SK-N-MC (cell line): Measurements from ENCODE around the gene WDR48.

Source experiments
- DNase-seq: peaks from one replicate; pipeline ENCODE4 v3.0.0-alpha.2; 2011; ENCODE audit warnings: low read depth, low spot score
- H3K27ac ChIP-seq: fragments of 200-600 bp; sonication (generic); 2 replicates; pipeline ENCODE4 v1.5.1; 2016; ENCODE audit warnings: mixed run types
- H3K36me3 ChIP-seq: fragments of 200-600 bp; sonication (generic); 2 replicates; pipeline ENCODE4 v1.6.1; 2017; ENCODE audit warnings: antibody characterized with exemption, low read length, mixed read lengths; ENCODE audit not compliant: insufficient read depth
- H3K4me3 ChIP-seq: fragments of 200-600 bp; sonication (generic); 2 replicates; pipeline ENCODE4 v1.5.1; 2016
- H3K9ac ChIP-seq: fragments of 200-600 bp; sonication (generic); 2 replicates; pipeline ENCODE4 v1.8.0; 2017; ENCODE audit warnings: mixed run types, mixed read lengths; ENCODE audit not compliant: insufficient read length
- H3K9me3 ChIP-seq: fragments of 200-600 bp; sonication (generic); 2 replicates; pipeline ENCODE4 v1.6.1; 2017; ENCODE audit warnings: low read depth, mild to moderate bottlenecking, antibody characterized with exemption, low read length, moderate library complexity, mixed read lengths
- EZH2 ChIP-seq: fragments of 200-600 bp; sonication (generic); IDR thresholded peaks from one replicate; pipeline ENCODE4 v1.6.1; 2017; ENCODE audit warnings: antibody characterized with exemption
- FOXP2 ChIP-seq: optimal IDR thresholded peaks from 2 replicates; pipeline ENCODE3; 2011; ENCODE audit warnings: mild to moderate bottlenecking, moderate library complexity; ENCODE audit not compliant: insufficient read depth; ENCODE audit errors: extremely low read length, control extremely low read depth
- POLR2AphosphoS5 ChIP-seq: IDR thresholded peaks from 2 replicates; pipeline ENCODE4 v1.6.1; 2012; ENCODE audit warnings: mild to moderate bottlenecking, low read depth, low read length, borderline replicate concordance

The WDR48 gene

DNA sequence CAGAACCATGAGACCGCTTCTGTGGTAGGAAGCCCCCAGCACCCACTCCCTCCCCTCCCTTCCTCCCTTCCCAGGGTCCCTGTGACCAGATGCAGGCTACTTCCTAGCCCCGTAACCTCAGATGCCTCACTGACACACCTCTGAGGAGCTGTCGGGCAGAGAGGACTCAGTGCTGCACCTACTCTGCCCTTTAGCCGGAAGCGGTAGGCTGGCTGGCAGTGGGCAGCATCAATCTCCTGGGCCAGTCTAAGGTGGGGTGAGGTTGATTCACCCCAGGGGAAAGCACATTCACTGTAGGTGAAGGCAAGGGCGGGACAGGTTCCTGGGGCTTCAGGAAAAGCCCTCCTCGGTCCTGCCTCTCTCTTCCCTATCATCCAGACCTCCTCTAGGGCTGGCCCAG lies 82.5 kb downstream of the WDR48 start:
- no peak overlapping the region for H3K4me3 ChIP-seq
- no peak for TF ChIP-seq FOXP2
- TF ChIP-seq EZH2 = no peak
- TF ChIP-seq POLR2AphosphoS5 = no peak
- H3K9me3 ChIP-seq = no peaks in the 10 kb centered on the region
- no peak overlapping the region for H3K27ac ChIP-seq
- no peak for DNase-seq
- no peak overlapping the region for H3K9ac ChIP-seq
- H3K36me3 ChIP-seq = no peaks in the 10 kb centered on the region

DNA sequence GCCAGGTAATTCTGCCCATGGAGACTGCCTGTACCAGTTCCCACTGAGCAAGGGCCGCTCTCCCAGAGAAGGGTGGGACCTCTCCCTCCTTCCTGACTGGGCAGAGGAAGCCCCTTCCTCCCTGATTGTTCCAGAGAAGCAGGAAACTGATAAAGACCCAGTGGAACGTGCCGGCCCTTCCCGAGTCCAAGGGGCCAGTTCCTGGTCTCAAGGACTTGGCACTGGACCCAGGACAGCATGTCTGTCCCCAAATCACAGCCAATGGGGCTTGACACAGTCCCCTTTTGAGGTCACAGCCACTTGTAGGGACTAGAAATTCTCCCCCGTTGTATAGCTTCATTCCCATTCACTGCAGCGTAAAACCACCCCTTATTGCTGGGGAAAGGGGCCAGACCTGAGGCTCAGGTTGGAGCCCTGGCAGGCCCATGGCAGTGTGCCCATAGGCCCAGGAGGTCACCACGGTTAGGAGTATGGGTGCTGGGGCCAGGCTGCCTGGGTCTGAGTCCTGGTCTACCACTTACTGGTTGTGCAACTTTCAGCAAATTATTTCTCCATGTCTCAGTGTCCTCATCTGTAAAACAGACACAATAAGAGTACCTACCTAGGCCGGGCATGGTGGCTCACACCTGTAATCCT lies 83.5 kb downstream of the WDR48 start:
- Histone ChIP-seq H3K27ac (no peak overlapping the region), H3K36me3 (no peaks in the 10 kb centered on the region), H3K9me3 (no peaks in the 10 kb centered on the region), H3K4me3 (no peak overlapping the region), H3K9ac (no peak overlapping the region)
- no peak for DNase-seq
- TF ChIP-seq POLR2AphosphoS5 (no peak), EZH2 (no peak), FOXP2 (no peak)

DNA sequence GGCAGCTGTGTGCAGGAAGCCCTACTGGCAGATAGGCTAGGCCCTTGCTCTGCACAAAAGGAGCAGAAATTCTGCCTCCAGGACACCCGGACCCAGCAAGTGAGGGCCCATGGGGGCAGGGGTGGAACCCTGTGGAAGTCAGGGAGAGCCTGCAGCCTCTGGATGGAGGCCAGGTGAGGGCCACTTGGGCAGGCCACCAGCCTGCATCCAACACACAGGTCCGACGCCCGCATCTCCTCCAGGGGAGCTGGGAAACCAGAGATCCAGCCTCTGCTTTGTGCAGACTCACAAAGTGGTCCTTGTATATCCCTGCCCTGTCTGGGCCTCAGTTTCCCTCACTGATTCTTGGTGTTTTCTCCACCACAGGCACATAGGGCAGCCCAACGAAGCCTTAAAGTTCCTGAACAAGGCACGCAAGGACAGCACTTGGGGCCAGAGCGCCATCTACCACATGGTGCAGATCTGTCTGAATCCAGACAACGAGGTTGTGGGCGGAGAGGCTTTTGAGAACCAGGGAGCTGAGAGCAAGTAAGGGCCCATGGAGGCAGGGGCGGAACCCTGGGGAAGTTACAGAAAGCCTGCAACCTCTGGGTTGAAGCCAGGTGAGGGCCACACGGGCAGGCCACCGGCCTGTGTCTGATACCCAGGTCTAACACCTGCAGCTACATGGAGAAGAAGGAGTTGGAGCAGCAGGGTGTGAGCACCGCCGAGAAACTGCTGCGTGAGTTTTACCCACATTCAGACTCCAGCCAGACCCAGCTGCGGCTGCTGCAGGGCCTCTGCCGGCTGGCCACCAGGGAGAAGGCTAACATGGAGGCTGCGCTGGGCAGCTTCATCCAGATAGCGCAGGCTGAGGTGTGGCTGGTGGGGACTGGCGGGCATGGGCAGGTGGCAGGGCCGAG lies 85.0 kb downstream of the WDR48 start:
- no peak for TF ChIP-seq POLR2AphosphoS5
- TF ChIP-seq EZH2 = no peak
- H3K27ac ChIP-seq = no peak overlapping the region
- no peak overlapping the region for H3K9ac ChIP-seq
- no peak for DNase-seq
- no peaks in the 10 kb centered on the region for H3K9me3 ChIP-seq
- H3K36me3 ChIP-seq = no peaks in the 10 kb centered on the region
- no peak overlapping the region for H3K4me3 ChIP-seq

DNA sequence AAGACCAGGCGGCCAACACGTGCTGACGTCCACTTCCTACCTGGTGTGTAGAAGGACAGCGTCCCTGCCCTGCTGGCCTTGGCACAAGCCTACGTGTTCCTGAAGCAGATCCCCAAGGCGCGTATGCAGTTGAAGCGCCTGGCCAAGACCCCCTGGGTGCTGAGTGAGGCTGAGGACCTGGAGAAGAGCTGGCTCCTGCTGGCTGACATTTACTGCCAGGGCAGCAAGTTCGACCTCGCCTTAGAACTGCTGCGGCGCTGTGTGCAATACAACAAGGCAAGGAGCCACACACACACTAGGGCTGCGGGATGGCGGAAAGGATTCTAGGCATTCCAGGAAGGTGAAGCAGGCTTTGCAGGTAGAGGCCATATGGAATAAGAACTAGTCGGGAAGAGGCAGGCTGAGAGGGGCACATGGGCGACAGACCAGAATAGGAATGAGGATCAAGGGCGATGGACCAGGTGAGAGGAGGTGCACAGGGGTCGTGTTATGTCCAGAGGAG lies 85.7 kb downstream of the WDR48 start:
- Histone ChIP-seq H3K9me3 (no peaks in the 10 kb centered on the region), H3K4me3 (no peak overlapping the region), H3K27ac (no peak overlapping the region), H3K36me3 (no peaks in the 10 kb centered on the region), H3K9ac (no peak overlapping the region)
- TF ChIP-seq FOXP2 (no peak), POLR2AphosphoS5 (no peak), EZH2 (no peak)
- no peak for DNase-seq

DNA sequence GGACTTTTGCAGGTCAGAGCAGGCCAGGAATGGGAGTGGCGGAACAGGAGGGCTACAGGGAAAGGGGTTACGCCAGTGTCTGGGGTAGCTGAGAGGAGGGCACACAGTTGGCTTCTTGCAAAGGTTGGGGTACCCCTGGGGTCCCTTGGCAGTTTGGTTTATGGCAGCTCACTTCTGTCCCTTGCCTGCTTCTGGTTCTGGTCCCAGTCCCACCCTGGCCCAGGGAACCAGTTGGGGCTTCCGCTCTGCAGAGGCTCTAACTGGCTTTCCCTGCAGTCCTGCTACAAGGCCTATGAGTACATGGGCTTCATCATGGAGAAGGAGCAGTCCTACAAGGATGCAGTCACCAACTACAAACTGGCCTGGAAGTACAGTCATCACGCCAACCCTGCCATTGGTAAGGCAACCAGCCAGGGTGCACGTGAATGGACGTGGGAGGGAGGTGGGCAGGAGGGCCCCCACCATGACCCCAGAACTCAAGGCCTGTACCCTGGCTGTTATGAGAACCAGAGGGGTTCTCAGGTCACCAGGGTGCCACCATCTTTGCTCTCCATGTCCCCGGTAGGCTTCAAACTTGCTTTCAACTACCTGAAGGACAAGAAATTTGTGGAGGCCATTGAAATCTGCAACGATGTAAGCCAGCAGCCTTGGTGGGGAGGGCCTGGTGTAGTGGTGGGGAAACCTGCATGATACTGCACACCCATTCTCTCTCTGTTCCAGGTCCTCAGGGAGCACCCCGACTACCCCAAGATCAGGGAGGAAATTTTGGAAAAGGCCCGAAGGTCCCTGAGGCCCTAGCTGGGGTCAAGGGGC lies 86.4 kb downstream of the WDR48 start:
- H3K27ac ChIP-seq = no peak overlapping the region
- H3K9ac ChIP-seq = no peak overlapping the region
- no peak for DNase-seq
- no peaks in the 10 kb centered on the region for H3K36me3 ChIP-seq
- no peaks in the 10 kb centered on the region for H3K9me3 ChIP-seq
- no peak for TF ChIP-seq FOXP2
- no peak for TF ChIP-seq POLR2AphosphoS5
- TF ChIP-seq EZH2 = no peak
- no peak overlapping the region for H3K4me3 ChIP-seq

DNA sequence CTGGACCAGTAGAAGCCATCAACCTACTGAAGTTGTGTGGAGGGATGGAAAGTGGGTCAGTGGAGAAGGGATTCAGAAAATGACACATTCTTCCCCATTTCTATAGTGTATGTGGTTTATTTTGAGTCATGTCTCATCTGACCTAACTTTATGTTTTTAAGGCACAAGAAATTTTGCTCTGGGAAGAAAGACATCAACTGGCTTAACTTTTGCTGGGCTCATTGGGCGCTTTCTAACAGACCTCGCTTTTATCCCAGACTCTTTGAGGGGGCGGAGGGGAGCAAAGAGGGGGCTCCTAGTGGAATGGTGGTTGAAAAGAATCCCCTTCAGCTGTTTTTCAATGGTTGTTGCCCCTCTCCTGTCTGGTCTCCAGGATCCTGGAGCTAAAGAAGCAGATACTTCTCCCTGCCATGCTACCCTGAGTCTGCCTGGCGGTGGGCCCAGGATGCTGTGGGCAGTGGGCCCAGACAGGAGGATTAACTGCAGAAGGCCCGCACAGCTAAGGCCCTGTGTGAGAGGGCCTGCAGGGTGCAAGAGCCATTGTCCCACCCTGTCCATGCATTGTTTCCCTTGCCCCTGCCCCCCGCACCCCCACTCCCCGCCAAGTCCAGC lies 87.1 kb downstream of the WDR48 start:
- Histone ChIP-seq H3K27ac (no peak overlapping the region), H3K9ac (no peak overlapping the region), H3K9me3 (no peaks in the 10 kb centered on the region), H3K36me3 (no peaks in the 10 kb centered on the region), H3K4me3 (no peak overlapping the region)
- TF ChIP-seq EZH2 = no peak
- DNase-seq = no peak

DNA sequence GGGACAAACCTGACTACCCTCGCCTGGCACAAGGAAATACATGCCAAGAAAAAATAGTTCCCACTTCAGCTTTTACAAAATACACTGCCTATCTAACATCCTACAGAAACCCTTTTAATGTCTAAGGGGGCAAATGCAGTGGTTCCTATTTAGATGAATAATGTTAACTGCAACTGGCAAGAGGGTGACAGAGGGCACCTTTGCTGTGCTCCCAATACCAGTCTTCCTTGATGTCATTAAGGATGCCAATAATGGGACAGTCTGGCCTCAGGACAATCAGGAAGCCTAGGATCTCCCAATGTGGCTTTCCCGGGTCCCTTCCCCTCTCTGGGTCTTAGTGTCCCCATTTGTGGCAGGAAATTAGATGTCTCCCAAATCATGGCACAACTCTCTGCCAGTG lies 87.6 kb downstream of the WDR48 start:
- H3K4me3 ChIP-seq = no peak overlapping the region
- H3K36me3 ChIP-seq = no peaks in the 10 kb centered on the region
- no peak overlapping the region for H3K9ac ChIP-seq
- H3K9me3 ChIP-seq = no peaks in the 10 kb centered on the region
- no peak for DNase-seq
- TF ChIP-seq FOXP2 = no peak
- no peak for TF ChIP-seq POLR2AphosphoS5
- TF ChIP-seq EZH2 = no peak
- H3K27ac ChIP-seq = no peak overlapping the region
